H1 (cell line): ENCODE results near the gene C1S. TPM values are rescaled to one million over a fixed set of nuclear protein-coding genes. Genes with fewer than 3 reads are reported as not detected.

Experiments
- CTCF ChIA-PET: fragments of 300-600 bp; sonication (Branson Sonifier 250); formaldehyde crosslinking; loops from one replicate; lab custom pipeline; 2021; ENCODE audit not compliant: partially characterized antibody; lab: Charles Lee
- POLR2A ChIA-PET: fragments of 300-600 bp; sonication (Branson Sonifier 250); formaldehyde crosslinking; loops from one replicate; lab custom pipeline; 2021; ENCODE audit warnings: inconsistent platforms; ENCODE audit not compliant: partially characterized antibody; lab: Charles Lee
- DNase-seq, 2 experiments: peaks; one replicate each; pipeline versions ENCODE4 v3.0.0 to v3.0.0-alpha.2; 2010 to 2022; ENCODE audit warnings: low spot score in 2 of 2, low read depth in 1 of 2, mixed read lengths in 1 of 2
- FAIRE-seq: peaks from 2 replicates; lab custom pipeline; 2011; peaks lifted over from hg19 to GRCh38; lab: Jason Lieb, UNC
- H2AFZ ChIP-seq: 2 replicates; pipeline ENCODE4 v1.8.1; 2012; ENCODE audit warnings: low read length, inconsistent platforms
- H2AK5ac ChIP-seq: 2 replicates; pipeline ENCODE4 v1.6.1; 2013; ENCODE audit warnings: low read depth, low read length
- H2BK120ac ChIP-seq: replicated peaks from 2 replicates; pipeline ENCODE3; 2013; ENCODE audit warnings: low read depth, low read length, inconsistent platforms
- H2BK12ac ChIP-seq: 2 replicates; pipeline ENCODE4 v1.6.1; 2013; ENCODE audit warnings: low read depth, low read length
- H2BK15ac ChIP-seq: 2 replicates; pipeline ENCODE4 v1.6.1; 2013; ENCODE audit warnings: low read length
- H2BK20ac ChIP-seq: 2 replicates; pipeline ENCODE4 v1.6.1; 2013; ENCODE audit warnings: low read length
- H2BK5ac ChIP-seq: 2 replicates; pipeline ENCODE4 v1.6.1; 2013; ENCODE audit warnings: low read depth, low read length
- H3K14ac ChIP-seq: 2 replicates; pipeline ENCODE4 v1.6.1; 2013; ENCODE audit warnings: inconsistent platforms; ENCODE audit not compliant: insufficient read length
- H3K18ac ChIP-seq: 2 replicates; pipeline ENCODE4 v1.6.1; 2013; ENCODE audit warnings: low read length; ENCODE audit errors: extremely low read depth
- H3K23ac ChIP-seq: 2 replicates; pipeline ENCODE4 v1.6.1; 2013; ENCODE audit warnings: inconsistent platforms; ENCODE audit not compliant: insufficient read length
- H3K23me2 ChIP-seq: 2 replicates; pipeline ENCODE4 v1.6.1; 2013; ENCODE audit warnings: low read depth, low read length
- H3K27ac ChIP-seq: 2 replicates; pipeline ENCODE4 v1.6.1; 2011; ENCODE audit warnings: low read depth, low read length, inconsistent platforms
- H3K27me3 ChIP-seq, 4 experiments: replicated peaks in 1 of 4; 1 replicate in 1 of 4; 2 replicates in 3 of 4; pipeline versions ENCODE4 v1.6.1 to v1.8.1; 2011 to 2013; ENCODE audit warnings: low read length in 3 of 4, mild to moderate bottlenecking in 3 of 4, inconsistent platforms in 2 of 4, mixed read lengths in 2 of 4, moderate library complexity in 1 of 4; ENCODE audit not compliant: control insufficient read depth in 3 of 4, insufficient read depth in 3 of 4; ENCODE audit errors: extremely low read depth in 1 of 4
- H3K36me3 ChIP-seq, 4 experiments: 2 replicates each; pipeline versions ENCODE4 v1.6.1 to v1.8.1; 2011 to 2013; ENCODE audit warnings: mild to moderate bottlenecking in 4 of 4, low read length in 3 of 4, moderate library complexity in 2 of 4, control low read depth in 1 of 4, inconsistent platforms in 1 of 4; ENCODE audit not compliant: insufficient read depth in 4 of 4, control insufficient read depth in 2 of 4
- H3K4ac ChIP-seq: replicated peaks from 2 replicates; pipeline ENCODE3; 2013; ENCODE audit warnings: low read length, low read depth, mixed read lengths, inconsistent platforms; ENCODE audit not compliant: insufficient read length
- H3K4me1 ChIP-seq, 4 experiments: replicated peaks in 1 of 4; 1 replicate in 1 of 4; 2 replicates in 3 of 4; pipeline versions ENCODE4 v1.6.1 to v1.8.1; 2011 to 2013; ENCODE audit warnings: low read length in 3 of 4, inconsistent platforms in 2 of 4, mixed read lengths in 1 of 4; ENCODE audit not compliant: insufficient read depth in 4 of 4, control insufficient read depth in 3 of 4
- H3K4me2 ChIP-seq, 2 experiments: 2 replicates each; pipeline versions ENCODE4 v1.6.1 to v1.8.1; 2011 to 2013; ENCODE audit warnings: low read depth in 2 of 2, low read length in 2 of 2, control low read depth in 1 of 2, inconsistent platforms in 1 of 2, mild to moderate bottlenecking in 1 of 2; ENCODE audit not compliant: insufficient read depth in 1 of 2
- H3K4me3 ChIP-seq, 4 experiments: fragments of 200-600, 300-600 bp in 1 of 4; sonication (generic), shearing (Covaris generic), sonication (Bioruptor Twin) in 1 of 4; 2 replicates each; pipeline versions ENCODE4 v1.5.1 to v1.8.1; 2011 to 2016; ENCODE audit warnings: low read length in 4 of 4, low read depth in 3 of 4, control low read depth in 2 of 4, inconsistent platforms in 2 of 4, mild to moderate bottlenecking in 2 of 4, mixed read lengths in 1 of 4, moderate library complexity in 1 of 4; ENCODE audit not compliant: insufficient read depth in 2 of 4; ENCODE audit errors: extremely low read depth in 1 of 4
- H3K56ac ChIP-seq: replicated peaks from 2 replicates; pipeline ENCODE3; 2013; ENCODE audit warnings: low read depth, mild to moderate bottlenecking, mixed read lengths, low read length, inconsistent platforms; ENCODE audit not compliant: insufficient read length
- H3K79me1 ChIP-seq: 2 replicates; pipeline ENCODE4 v1.6.1; 2013; ENCODE audit warnings: low read depth, low read length, control low read depth
- H3K79me2 ChIP-seq, 2 experiments: 2 replicates each; pipeline versions ENCODE4 v1.6.1 to v1.8.1; 2012 to 2013; ENCODE audit warnings: low read length in 2 of 2, mild to moderate bottlenecking in 2 of 2, inconsistent platforms in 1 of 2; ENCODE audit not compliant: insufficient read depth in 2 of 2, control insufficient read depth in 1 of 2
- H3K9ac ChIP-seq, 4 experiments: replicated peaks in 1 of 4; 1 replicate in 1 of 4; 2 replicates in 3 of 4; pipeline versions ENCODE4 v1.6.1 to v1.8.1; 2011 to 2013; ENCODE audit warnings: low read depth in 3 of 4, low read length in 3 of 4, control low read depth in 2 of 4, mild to moderate bottlenecking in 2 of 4, moderate library complexity in 2 of 4, inconsistent platforms in 1 of 4; ENCODE audit errors: extremely low read depth in 1 of 4
- H3K9me3 ChIP-seq, 2 experiments: 2 replicates each; pipeline versions ENCODE4 v1.6.1 to v1.8.1; 2012 to 2013; ENCODE audit warnings: mild to moderate bottlenecking in 2 of 2, moderate library complexity in 2 of 2, control low read depth in 1 of 2, inconsistent platforms in 1 of 2, low read depth in 1 of 2, low read length in 1 of 2, mixed read lengths in 1 of 2; ENCODE audit not compliant: insufficient read depth in 2 of 2
- H4K20me1 ChIP-seq, 2 experiments: replicated peaks in 1 of 2; 2 replicates each; pipeline versions ENCODE3 to v1.8.1; 2011 to 2013; ENCODE audit warnings: inconsistent platforms in 2 of 2, low read length in 2 of 2, mild to moderate bottlenecking in 1 of 2; ENCODE audit not compliant: insufficient read depth in 2 of 2, control insufficient read depth in 1 of 2
- H4K5ac ChIP-seq: 2 replicates; pipeline ENCODE4 v1.6.1; 2013; ENCODE audit warnings: low read length, low read depth, mixed read lengths, inconsistent platforms; ENCODE audit not compliant: insufficient read length
- H4K8ac ChIP-seq: 2 replicates; pipeline ENCODE4 v1.8.0; 2013; ENCODE audit warnings: mild to moderate bottlenecking, moderate library complexity, low read length, inconsistent platforms; ENCODE audit not compliant: insufficient read depth; ENCODE audit errors: extremely low read depth
- H4K91ac ChIP-seq: replicated peaks from 2 replicates; pipeline ENCODE3; 2013; ENCODE audit warnings: low read length, mixed read lengths, inconsistent platforms; ENCODE audit not compliant: insufficient read length
- ASH2L ChIP-seq: fragments of 200-600, 300-600 bp; sonication (generic); IDR thresholded peaks from one replicate; pipeline ENCODE4 v1.7.1; 2017; ENCODE audit warnings: low read length
- BRCA1 ChIP-seq: IDR thresholded peaks from 2 replicates; pipeline ENCODE4 v1.6.1; 2012; ENCODE audit warnings: low read depth, low read length, improper control_type of control experiment
- CHD2 ChIP-seq: IDR thresholded peaks from 2 replicates; pipeline ENCODE4 v1.6.1; 2012; ENCODE audit warnings: low read length, improper control_type of control experiment
- EP300 ChIP-seq, 2 experiments: IDR thresholded peaks; 1 replicate in 1 of 2; 2 replicates in 1 of 2; pipeline ENCODE4 v1.6.1; 2011 to 2012; ENCODE audit warnings: low read depth in 2 of 2, low read length in 2 of 2, mild to moderate bottlenecking in 2 of 2, borderline replicate concordance in 1 of 2, inconsistent platforms in 1 of 2, moderate library complexity in 1 of 2
- EZH2 ChIP-seq: fragments of 200-600 bp; sonication (generic); IDR thresholded peaks from 2 replicates; pipeline ENCODE4 v1.7.1; 2012; ENCODE audit warnings: low read depth, mild to moderate bottlenecking, moderate library complexity, low read length, inconsistent platforms; ENCODE audit not compliant: severe bottlenecking
- GABPA ChIP-seq: IDR thresholded peaks from 2 replicates; pipeline ENCODE4 v1.6.1; 2011; ENCODE audit warnings: mild to moderate bottlenecking, low read length, moderate library complexity, borderline replicate concordance; ENCODE audit not compliant: insufficient read depth
- HDAC2 ChIP-seq, 2 experiments: fragments of 300-600 bp in 1 of 2; sonication (generic) in 1 of 2; IDR thresholded peaks; 2 replicates each; pipeline ENCODE4 v1.6.1; 2011 to 2012; ENCODE audit warnings: low read depth in 2 of 2, low read length in 2 of 2, mild to moderate bottlenecking in 2 of 2, moderate library complexity in 2 of 2, borderline replicate concordance in 1 of 2, inconsistent platforms in 1 of 2
- KDM1A ChIP-seq: fragments of 200-600, 300-600 bp; sonication (generic); IDR thresholded peaks from 2 replicates; pipeline ENCODE4 v1.7.1; 2016; ENCODE audit warnings: mild to moderate bottlenecking, low read length, borderline replicate concordance
- NRF1 ChIP-seq: IDR thresholded peaks from 2 replicates; pipeline ENCODE4 v1.6.1; 2011; ENCODE audit warnings: mild to moderate bottlenecking, low read depth, low read length, improper control_type of control experiment
- PHF8 ChIP-seq: fragments of 200-600 bp; sonication (generic); conservative IDR thresholded peaks from 2 replicates; pipeline ENCODE4 v1.7.1; 2012; ENCODE audit warnings: low read depth, mild to moderate bottlenecking, inconsistent platforms, low read length, moderate library complexity
- POLR2AphosphoS5 ChIP-seq: IDR thresholded peaks from 2 replicates; pipeline ENCODE4 v1.6.1; 2011; ENCODE audit warnings: low read depth, low read length
- SP2 ChIP-seq: IDR thresholded peaks from 2 replicates; pipeline ENCODE4 v1.6.1; 2012; ENCODE audit warnings: mild to moderate bottlenecking, low read length, inconsistent platforms
- SRF ChIP-seq: IDR thresholded peaks from 2 replicates; pipeline ENCODE4 v1.6.1; 2011; ENCODE audit warnings: mild to moderate bottlenecking, low read depth, low read length, moderate library complexity
- TCF12 ChIP-seq: IDR thresholded peaks from 2 replicates; pipeline ENCODE4 v1.6.1; 2011; ENCODE audit warnings: low read depth, mild to moderate bottlenecking, low read length
- polyA plus RNA-seq, 7 experiments: library from polyadenylated mRNA; depleted of rRNA in 3 of 7; stranded (reverse) in 5 of 7; unstranded in 2 of 7; fragments of >200 nt in 5 of 7; fragments of 200-250 nt in 2 of 7; gene quantifications; 1 replicate in 5 of 7; 2 replicates in 1 of 7; 4 replicates in 1 of 7; pipeline versions ENCODE4 v1.2.1 to v1.2.3, GENCODE V29; 2011 to 2013; ENCODE audit warnings: missing spikeins in 2 of 7, mixed read lengths in 2 of 7
- total RNA-seq: library from RNA; stranded (reverse); fragmentation: NEBNext Ultra II Directional; extraction: Animal tissue kit (Norgen Biotek cat#: 25700); gene quantifications from 2 replicates; pipeline ENCODE4 v1.2.1, GENCODE V29; 2021
- TF ChIP-seq, protein P1 (sequence below): IDR thresholded peaks from 2 replicates; pipeline ENCODE4 v1.6.1; 2011; ENCODE audit warnings: low read depth, mild to moderate bottlenecking, low read length; ENCODE audit not compliant: insufficient read depth

C1S gene
- total and polyA plus RNA-seq, 2 of the 8 experiments (the other 6 are each of a cell fraction or from before 2014, with no cell fraction given) = 4.4 to 7.3 TPM

DNA sequence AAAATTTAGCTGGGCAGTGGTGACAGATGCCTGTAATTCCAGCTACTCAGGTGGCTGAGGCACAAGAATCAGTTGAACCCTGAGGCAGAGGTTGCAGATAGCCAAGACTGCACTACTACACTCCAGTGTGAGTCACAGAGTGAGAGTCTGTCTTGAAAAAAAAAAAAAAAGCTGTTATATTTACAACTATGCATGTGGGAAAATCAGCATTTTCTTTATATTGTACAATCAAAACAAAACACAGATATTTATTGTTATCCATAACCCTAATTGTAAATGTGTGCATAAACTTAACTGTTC is 19.3 kb downstream of the C1S start:
- H2BK20ac ChIP-seq = no peak overlapping the region
- no peak overlapping the region for H3K56ac ChIP-seq
- ChIA-PET CTCF (interaction anchor here (0.7 to 2.9 kb wide), 4 partner anchors 10 to 102 kb away, joined by 3 to 20 read pairs (median 6); no protein-coding TSS in a partner anchor), POLR2A (interaction anchor here (0.8 to 1.2 kb wide), 3 partner anchors 11 to 28 kb away, joined by 3 read pairs; no protein-coding TSS in a partner anchor)
- H3K4me3 ChIP-seq = no peak overlapping the region
- H3K23me2 ChIP-seq = peaks cover 9% of the 10 kb centered on the region; the same call in 1 of the 2 replicates
- no peak overlapping the region for H3K14ac ChIP-seq
- H2BK120ac ChIP-seq = no peak overlapping the region
- no peak overlapping the region for H4K91ac ChIP-seq
- no peak overlapping the region for H4K8ac ChIP-seq
- no peak overlapping the region for H2BK15ac ChIP-seq
- peaks cover 0 to 8% of the 10 kb centered on the region in 2 experiments for H4K20me1 ChIP-seq
- no peaks in the 10 kb centered on the region for H3K27me3 ChIP-seq
- no peak overlapping the region for H3K9ac ChIP-seq
- H3K23ac ChIP-seq = no peak overlapping the region
- H2AK5ac ChIP-seq = no peak overlapping the region
- no peak overlapping the region for H3K18ac ChIP-seq
- no peak overlapping the region for H4K5ac ChIP-seq
- H3K27ac ChIP-seq = no peak overlapping the region
- H2BK12ac ChIP-seq = no peak overlapping the region
- peaks cover 0 to 5% (median 1%) of the 10 kb centered on the region in 4 experiments; a peak in 2 of 8 replicates for H3K36me3 ChIP-seq
- FAIRE-seq = no peak
- no peak overlapping the region for H3K4ac ChIP-seq
- H3K9me3 ChIP-seq = peaks cover 0 to 3% of the 10 kb centered on the region in 2 experiments; a peak in 1 of 4 replicates
- no peak overlapping the region for H3K4me2 ChIP-seq
- DNase-seq = no peak
- H3K4me1 ChIP-seq = no peaks in the 10 kb centered on the region
- no peak overlapping the region for H2AFZ ChIP-seq
- no peak overlapping the region for H2BK5ac ChIP-seq
- no peaks in the 10 kb centered on the region for H3K79me1 ChIP-seq
- H3K79me2 ChIP-seq = no peaks in the 10 kb centered on the region
- TF ChIP-seq PHF8 (no peak), TCF12 (no peak), ASH2L (no peak), EP300 (IDR thresholded peaks at IDR 0.05; ENCODE audit: borderline replicate concordance in 1 of 2, low read depth in 2 of 2, low read length in 2 of 2) (no peak), EZH2 (no peak), SRF (no peak), SP2 (no peak), POLR2AphosphoS5 (no peak), CHD2 (no peak), GABPA (no peak), HDAC2 (IDR thresholded peaks at IDR 0.05; ENCODE audit: borderline replicate concordance in 1 of 2, low read depth in 2 of 2, low read length in 2 of 2) (no peak), BRCA1 (no peak), KDM1A (no peak), NRF1 (no peak)
- TF ChIP-seq, protein P1, sequence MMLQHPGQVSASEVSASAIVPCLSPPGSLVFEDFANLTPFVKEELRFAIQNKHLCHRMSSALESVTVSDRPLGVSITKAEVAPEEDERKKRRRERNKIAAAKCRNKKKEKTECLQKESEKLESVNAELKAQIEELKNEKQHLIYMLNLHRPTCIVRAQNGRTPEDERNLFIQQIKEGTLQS = no peak
